GM10266 (cell line): ENCODE data around the gene SKAP1.
"Not testable (repeated sequence)": the region's sequence is repeated elsewhere in the genome, so short reads cannot be mapped to it uniquely, and the experiment has no call there.

Source experiments
- DNase-seq: peaks from one replicate; pipeline ENCODE4 v3.0.0; 2012; ENCODE audit errors: extremely low spot score
- CTCF ChIP-seq: IDR thresholded peaks from 2 replicates; pipeline ENCODE4 v1.5.1; 2012; ENCODE audit warnings: mild to moderate bottlenecking, low read depth; ENCODE audit not compliant: control insufficient read depth, insufficient read depth; ENCODE audit errors: missing control alignments

Gene SKAP1

GRCh38 chr17:48373130-48373830 lies 56.7 kb downstream of the SKAP1 start:
- no peak for TF ChIP-seq CTCF
- DNase-seq = no peak

- DNase-seq = not testable (repeated sequence)
Observed at GRCh38 chr17:48368967-48369366, 61.0 kb downstream of the SKAP1 start.

- TF ChIP-seq CTCF = no peak
- DNase-seq = no peak
Observed at GRCh38 chr17:48368352-48368908, 61.6 kb downstream of the SKAP1 start.

GRCh38 chr17:48363161-48363560 lies 66.9 kb downstream of the SKAP1 start:
- DNase-seq = no peak
- no peak for TF ChIP-seq CTCF

GRCh38 chr17:48360861-48361633 lies 69.0 kb downstream of the SKAP1 start:
- not testable (repeated sequence) for DNase-seq

- TF ChIP-seq CTCF = no peak
- no peak for DNase-seq
Observed at GRCh38 chr17:48357779-48358602, 72.0 kb downstream of the SKAP1 start.

GRCh38 chr17:48356866-48357265 lies 73.1 kb downstream of the SKAP1 start:
- TF ChIP-seq CTCF = no peak
- DNase-seq = no peak

- no peak for DNase-seq
- TF ChIP-seq CTCF = no peak
Observed at GRCh38 chr17:48352630-48353029, 77.4 kb downstream of the SKAP1 start.
